ENCODE results near the gene AANAT.

The AANAT gene

DNA sequence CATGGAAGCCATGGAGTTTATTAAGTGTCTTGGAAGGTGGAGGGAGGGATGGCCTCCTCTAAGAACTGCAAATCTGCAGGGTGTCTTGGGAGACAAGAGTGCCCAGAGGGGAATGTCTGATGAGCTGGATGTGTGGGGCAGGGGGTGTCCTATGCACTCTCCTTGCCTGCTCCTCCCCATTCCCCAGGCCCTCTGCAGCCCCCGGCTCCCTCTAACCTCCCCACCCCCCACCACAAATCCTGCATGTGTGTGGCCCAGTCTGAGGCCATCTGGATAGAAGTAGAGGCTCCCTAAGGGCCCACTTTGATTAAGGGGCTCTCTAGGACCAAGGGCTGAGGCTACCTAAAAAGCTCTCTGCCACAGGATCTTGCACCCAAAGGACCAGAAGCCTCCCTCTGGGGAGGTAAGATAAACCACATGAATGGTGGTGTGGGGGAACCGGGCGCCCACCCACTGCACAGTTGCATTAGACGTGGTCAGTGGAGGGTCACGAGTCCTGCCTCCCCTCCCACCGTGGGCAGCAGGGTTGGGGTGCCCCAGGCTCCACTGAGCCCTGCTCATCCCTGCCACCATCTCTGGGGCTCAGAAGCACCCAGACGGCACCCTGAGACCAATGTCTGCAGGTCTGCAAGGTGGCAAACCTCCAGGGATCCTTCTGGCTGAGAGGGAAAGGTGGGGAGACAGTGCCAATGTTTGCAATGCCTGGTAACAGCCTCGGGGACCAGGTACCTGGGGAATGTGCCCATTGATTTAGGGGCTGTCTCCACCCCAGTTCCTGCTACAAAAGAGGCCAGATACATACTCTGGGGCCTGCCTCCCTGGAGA lies 618 bp downstream of the AANAT start:
- FAIRE-seq = no peak
- no peak for DNase-seq (ENCODE audit: insufficient read length, low spot score)

DNA sequence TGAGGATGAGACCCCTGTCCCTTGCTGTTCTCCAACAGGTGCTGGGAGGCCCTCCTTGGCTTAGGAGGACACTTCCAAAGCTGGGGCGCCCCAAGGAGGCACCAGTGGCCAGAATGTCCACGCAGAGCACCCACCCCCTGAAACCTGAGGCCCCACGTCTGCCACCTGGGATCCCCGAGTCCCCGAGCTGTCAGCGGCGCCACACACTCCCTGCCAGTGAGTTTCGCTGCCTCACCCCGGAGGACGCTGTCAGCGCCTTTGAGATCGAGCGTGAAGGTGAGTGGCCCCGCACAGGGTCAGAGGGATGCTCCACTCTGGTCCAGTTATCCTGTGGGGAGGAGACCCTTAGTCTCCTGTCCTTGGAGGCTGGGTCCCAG lies 1.2 kb downstream of the AANAT start:
- FAIRE-seq = no peak
- DNase-seq (ENCODE audit: insufficient read length, low spot score) = no peak

DNA sequence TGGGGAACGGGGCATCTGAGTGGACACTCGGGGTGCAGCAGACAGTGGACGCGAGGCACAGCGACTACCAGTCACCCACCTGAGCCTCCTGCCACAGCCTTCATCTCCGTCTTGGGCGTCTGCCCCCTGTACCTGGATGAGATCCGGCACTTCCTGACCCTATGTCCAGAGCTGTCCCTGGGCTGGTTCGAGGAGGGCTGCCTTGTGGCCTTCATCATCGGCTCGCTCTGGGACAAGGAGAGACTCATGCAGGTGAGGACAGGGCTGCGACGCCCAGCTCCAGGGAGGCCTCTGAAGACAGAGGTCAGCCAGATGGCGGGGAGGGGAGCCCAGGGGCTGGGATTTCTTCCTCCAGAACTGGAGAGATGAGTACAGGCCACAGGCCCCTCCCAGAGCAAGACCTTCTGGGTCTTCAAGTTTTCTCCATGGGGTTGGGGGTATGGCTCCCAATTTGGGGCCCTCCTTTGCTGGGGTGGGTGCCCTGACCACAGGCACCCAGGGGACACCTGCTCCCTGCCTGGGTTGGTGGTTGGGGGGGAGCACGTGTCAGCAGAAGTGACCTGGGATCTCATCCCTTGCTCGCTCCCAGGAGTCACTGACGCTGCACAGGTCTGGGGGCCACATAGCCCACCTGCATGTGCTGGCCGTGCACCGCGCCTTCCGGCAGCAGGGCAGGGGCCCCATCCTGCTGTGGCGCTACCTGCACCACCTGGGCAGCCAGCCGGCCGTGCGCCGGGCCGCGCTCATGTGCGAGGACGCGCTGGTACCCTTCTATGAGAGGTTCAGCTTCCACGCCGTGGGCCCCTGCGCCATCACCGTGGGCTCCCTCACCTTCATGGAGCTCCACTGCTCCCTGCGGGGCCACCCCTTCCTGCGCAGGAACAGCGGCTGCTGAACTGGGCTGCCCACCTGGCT lies 1.9 kb downstream of the AANAT start:
- no peak for DNase-seq (ENCODE audit: insufficient read length, low spot score)
- FAIRE-seq = no peak

DNA sequence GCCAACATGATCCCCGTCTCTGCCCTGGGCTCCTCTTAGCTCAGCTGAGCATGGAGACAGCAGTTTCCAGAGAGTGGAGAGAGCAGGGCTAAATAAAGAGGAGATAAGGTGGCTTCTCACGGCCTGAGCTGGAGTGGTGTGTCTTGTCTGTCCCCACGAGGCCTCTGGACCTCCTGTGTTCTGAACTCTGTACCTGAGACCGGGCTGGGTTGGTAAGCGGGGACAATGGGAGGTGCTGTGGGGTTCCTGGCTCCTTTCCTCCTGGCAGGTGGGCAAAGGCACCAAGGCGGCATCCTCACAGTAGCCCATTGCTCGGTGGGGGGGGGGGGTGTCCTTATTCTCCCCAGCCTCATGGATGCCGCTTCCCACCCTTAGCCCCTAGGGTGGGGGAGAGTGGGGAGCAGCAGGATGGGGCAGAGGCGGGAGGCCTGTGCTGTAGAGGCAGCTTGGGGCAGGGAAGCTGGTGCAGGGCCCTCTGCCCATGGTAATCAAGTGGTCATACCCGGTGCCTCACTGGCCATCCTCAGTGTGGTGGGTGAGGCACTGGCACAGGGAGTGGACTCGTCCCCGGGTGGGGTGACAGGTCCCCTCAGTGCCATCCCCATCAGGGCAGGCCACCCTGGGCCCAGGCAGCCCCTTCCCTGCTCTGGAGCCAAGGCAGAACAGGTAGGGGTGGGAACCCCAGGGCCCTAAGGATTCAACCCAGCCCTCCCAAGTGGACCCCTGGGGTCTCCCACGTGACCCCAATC lies 2.8 kb downstream of the AANAT start:
- DNase-seq (ENCODE audit: insufficient read length, low spot score) (no peak), FAIRE-seq (no peak)

DNA sequence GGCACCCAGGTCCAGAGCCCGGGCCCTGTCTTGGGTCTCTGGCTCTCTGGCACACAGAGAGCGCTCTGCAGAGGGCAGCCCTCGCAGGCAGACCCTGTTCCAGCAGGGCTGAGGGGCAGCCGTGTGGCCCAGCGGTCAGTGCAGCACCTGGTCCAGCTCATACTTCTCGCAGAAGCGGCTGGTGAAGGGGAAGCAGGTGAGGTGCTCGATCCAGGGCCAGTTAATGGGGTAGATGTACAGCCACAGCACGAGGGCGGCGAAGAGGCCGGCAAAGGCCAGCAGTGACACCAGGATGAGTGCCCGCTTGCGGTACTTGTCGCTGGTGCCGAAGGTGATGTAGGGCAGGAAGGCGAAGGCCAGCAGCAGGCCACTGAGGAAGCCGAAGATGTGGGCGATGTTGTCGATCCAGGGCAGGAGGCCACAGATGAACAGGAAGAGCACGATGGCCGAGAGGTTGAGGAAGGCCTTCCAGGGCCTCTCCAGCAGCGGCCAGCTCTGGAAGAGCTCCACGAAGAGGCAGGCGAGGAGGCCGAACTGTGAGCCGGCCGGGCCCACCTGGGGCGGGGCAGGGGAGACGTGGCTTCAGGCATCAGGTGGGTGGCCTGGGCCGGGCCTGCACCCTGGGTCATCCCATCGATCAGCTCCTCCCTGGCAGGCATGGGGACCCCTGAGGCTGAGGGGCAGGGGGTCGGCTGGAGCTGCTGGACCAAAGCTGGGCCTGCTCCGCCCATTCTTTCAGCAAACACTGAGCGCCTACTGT lies 4.3 kb downstream of the AANAT start:
- no peak for FAIRE-seq
- DNase-seq (ENCODE audit: insufficient read length, low spot score) = no peak

DNA sequence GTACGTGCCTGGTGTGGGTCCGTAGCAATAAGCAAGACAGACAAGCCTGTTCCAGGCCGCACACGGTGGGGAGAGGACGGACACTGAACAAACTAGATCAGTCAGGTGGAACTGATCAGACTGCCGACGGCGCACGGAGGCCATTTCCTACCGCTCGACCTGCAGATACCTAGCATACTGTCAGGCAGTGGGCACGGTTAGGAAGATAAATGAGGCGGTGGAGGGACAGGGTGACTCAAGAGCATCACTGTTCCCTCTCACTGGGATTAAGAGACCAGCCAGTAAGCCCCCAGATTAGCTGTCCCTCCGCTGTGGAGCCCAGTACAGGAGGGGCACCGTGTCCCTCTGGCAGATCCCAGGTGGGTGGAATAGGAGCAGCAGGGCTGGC lies 4.8 kb downstream of the AANAT start:
- DNase-seq (ENCODE audit: insufficient read length, low spot score) (no peak), FAIRE-seq (no peak)

DNA sequence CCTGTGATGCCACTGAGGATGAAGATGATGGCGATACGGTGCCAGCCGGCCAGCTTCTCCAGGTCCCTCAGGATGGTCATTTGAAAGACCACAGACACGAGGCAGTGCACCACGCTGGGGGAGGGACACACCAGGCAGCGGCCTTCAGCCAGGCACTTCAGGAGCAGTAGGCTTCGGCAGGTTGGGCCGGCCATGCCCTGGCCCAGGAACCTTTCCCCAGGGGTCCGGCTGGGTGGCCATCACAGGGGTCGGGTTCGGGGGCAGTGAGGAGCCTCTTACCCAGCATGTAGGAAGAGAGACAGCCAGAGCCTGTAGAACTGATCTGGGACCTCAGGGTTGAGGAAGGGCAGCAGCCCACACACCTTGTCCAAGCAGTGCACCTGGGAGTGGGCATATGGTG lies 5.3 kb downstream of the AANAT start:
- DNase-seq (ENCODE audit: insufficient read length, low spot score) (no peak), FAIRE-seq (no peak)

DNA sequence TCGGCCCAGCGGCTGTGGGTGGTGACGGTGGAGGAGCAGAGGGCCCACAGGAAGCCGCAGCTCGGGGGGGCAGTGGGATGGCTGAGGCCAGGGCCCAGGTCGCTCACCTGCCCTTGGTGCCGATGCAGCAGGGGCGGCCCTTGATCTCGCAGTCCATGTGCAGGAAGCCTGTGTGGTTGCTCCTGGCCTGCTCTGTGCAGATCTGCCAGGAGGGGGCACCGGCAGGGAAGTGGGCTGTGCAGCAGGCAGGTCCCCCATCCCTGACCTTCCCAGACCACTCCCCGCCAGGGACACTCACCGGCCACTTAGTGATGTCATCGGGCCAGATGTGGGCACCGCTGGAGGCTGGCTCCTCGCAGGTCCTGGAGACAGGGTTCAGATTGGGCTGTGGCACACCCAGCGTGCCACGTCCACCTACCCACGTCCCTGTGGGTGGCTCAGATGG lies 6.2 kb downstream of the AANAT start:
- DNase-seq (ENCODE audit: insufficient read length, low spot score) = no peak
- no peak for FAIRE-seq

DNA sequence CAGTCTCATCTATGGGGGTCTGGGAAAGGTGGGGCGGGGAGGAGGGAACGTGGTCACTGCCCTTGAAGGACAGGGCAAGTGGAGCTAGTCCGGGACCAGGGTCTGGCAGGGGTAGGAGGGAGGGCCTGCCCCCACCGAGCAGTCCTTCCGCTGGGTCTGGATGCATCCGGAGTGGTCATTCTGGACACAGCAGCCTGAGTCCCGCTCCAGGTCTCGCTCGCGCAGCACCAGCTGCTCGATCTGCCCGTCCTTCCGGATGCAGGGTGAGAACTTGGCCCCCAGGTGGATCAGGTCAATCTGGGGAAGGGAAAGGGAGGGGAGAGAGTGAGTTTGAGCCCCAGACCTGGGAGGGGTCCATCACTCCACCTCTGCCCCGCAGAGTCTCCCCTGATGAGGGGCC lies 6.8 kb downstream of the AANAT start:
- no peak for FAIRE-seq
- no peak for DNase-seq (ENCODE audit: insufficient read length, low spot score)

DNA sequence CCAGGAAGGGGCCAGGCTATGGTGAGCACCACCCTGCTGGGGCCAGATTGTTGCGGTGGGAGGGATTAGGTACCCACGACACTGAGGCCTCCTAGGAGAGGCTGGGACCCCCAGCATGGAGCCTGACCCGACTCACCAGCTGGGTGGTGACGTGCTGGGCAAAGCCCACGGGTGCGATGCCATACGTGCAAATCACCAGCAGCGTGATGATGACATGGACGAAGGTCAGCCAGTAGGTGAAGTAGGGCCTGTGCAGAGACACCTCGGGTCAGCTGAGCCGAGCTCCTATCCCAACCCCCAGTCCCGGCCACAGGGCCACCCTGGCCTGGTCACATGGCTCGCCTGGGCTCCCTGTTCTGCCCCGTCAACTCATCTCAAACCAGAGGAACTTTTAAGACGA lies 7.5 kb downstream of the AANAT start:
- FAIRE-seq = no peak
- DNase-seq (ENCODE audit: insufficient read length, low spot score) = no peak

DNA sequence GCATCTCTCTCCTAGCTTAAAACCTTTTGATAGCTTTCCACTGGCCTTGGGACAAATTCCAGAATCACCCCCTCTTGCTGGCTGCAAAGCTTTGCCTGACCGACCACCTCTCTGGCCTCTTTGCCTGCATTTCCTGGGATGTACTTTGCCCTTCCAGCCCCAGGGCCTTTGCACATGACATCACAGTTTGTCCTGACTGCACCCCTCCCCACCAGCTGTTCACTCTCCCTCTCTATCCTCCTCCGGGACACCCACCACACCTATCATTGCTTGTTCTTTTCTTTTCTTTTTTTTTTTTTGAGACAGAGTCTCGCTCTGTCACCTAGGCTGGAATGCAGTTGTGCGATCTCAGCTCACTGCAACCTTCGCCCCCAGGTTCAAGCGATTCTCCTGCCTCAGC lies 7.9 kb downstream of the AANAT start:
- no peak for FAIRE-seq
- no peak for DNase-seq (ENCODE audit: insufficient read length, low spot score)

DNA sequence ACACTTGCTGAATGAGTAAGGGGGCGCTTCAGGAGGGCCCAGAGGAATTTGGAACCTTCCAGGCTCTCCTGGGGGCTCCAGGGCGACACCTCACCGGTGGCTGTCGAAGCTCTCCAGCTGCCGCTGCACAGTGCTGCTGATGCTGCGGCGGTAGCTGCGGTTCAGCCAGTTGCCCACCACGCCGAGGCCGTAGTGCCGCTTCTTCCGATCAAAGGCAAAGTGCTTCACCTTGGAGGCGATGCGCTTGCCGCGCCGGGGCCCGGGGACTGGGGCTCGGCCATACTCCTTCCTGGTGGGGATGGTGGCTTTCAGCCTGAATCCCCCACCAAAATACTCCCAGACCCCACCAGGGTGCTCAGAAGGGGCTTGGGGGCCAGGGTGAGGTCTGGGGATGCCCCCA lies 9.3 kb downstream of the AANAT start:
- DNase-seq (ENCODE audit: insufficient read length, low spot score) (no peak), FAIRE-seq (no peak)

DNA sequence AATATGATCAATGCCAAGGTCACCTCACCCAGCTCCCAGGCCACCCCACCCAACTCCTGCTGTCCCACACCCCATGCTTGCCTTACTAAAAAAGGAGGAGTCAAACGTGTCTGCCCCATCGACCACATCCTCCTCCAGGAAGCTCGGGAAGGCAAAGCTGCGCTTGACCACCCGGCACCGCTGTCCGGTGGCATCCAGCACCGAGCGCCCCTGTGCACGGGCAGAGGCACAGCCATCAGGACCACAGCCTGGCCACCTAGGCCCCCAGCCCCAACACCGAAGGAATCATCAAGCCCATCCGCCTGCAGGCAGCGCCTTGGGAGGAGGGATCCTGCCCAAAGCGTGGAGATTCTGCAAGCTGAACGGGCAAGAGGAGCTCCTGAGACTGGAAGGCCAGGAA lies 10.2 kb downstream of the AANAT start:
- DNase-seq (ENCODE audit: insufficient read length, low spot score) (no peak), FAIRE-seq (no peak)

DNA sequence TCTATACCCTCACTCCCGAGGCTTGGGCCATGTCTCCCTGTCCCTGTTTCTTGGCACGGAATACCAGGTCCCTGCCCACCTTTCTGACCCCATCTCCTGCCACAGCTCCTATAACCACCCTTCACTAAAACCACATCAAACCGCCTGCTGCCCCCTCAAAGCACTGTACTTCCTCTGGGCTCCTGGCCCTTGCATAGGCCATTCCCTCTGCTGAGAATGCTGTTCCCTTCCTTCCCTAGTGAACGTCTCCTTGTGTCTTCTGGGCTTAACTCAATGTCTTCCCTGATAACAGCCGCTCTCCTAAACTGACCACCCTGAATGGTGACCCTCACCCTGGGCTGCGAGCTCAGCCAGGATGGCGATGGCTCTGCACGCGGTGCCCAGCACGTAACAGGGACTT lies 10.7 kb downstream of the AANAT start:
- DNase-seq (ENCODE audit: insufficient read length, low spot score) = no peak
- FAIRE-seq = no peak

DNA sequence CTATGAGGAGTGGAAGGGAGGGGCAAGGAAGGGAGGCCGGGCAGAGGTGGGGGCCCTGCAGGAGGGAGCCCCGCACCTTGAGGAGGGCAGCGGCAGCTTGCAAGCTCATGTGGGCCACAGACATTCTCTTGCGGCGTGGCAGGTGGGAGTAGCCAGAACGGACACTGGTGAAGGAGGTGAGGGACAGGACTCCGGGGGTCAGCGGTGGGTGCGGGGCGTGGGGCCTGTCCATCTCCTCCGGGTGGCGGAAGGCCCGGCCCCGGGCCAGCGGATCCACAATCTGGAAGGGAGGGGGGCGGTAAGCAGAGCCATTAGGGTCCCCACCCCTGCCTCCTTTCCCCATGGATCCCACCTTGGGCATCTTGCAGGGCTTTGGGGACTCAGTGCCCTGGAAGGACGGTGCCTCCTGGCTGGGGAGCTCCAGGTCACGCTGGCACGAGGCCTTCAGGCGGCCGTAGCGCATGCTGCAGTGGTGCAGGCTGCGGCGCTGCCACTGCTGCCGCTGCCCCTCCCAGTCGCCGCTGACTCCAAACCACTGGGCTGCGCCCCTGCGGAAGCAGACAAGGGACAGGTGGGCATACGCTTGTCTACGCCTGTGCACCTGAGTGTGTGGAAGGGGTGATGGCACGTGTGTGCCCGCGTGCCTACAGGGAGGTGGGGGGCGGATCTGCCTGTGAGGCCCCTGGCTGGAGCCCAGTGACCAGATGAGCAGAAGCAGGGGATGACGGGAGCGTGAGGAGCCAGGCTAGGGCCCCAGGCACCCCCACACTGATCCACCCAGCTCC lies 11.5 kb downstream of the AANAT start:
- no peak for FAIRE-seq

DNA sequence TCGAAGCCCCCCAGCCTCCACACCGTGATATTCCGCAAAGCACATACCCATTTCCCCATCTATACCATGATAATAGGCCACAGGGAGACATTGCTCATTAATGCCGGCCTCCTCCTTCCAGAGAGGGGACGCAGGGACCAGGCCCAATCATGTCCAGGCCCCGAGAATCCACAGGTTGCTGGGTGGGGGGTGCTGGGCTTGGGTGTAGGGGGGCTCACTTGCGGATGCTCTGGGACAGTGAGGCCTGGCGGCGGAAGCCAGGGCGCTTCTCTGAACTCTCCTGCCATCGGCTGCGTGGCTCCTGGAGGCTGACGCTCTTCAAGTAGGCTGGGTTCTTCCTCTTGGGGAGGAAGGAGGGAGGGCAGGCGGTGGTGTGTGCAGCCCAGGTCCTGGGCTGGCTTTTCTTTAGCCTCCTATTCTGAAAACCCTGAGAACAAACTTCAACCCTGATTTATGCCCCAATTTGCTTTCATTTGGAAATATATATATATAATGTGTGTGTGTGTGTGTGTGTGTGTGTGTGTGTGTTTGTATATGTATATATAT lies 12.2 kb downstream of the AANAT start:
- FAIRE-seq = peak; percentile 23

More for the DNA sequence above, 11.5 kb downstream of the AANAT start:
- no peak for DNase-seq (ENCODE audit: insufficient read length, low spot score)

DNA sequence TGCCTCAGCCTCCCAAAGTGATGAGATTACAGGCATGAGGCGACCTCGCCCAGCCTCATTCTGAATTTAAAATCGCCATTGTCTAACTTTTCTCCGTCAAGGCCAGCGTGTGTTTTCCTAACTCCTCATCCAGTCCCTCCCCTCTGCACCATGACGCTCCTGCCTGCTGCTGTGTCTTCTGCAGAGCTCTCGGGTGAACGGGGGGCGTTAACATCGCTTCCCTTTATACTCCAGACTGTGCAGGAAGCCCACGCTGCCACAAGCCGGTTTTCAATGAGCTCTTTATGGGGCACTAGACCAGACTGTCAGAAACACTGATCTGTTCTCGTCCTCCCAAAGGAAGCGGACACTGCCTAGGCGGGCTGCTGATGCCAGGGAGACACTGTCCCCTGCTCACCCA lies 13.2 kb downstream of the AANAT start:
- FAIRE-seq (no peak), DNase-seq (ENCODE audit: insufficient read length, low spot score) (no peak)

More for the DNA sequence above, 12.2 kb downstream of the AANAT start:
- DNase-seq (ENCODE audit: insufficient read length, low spot score) = no peak

DNA sequence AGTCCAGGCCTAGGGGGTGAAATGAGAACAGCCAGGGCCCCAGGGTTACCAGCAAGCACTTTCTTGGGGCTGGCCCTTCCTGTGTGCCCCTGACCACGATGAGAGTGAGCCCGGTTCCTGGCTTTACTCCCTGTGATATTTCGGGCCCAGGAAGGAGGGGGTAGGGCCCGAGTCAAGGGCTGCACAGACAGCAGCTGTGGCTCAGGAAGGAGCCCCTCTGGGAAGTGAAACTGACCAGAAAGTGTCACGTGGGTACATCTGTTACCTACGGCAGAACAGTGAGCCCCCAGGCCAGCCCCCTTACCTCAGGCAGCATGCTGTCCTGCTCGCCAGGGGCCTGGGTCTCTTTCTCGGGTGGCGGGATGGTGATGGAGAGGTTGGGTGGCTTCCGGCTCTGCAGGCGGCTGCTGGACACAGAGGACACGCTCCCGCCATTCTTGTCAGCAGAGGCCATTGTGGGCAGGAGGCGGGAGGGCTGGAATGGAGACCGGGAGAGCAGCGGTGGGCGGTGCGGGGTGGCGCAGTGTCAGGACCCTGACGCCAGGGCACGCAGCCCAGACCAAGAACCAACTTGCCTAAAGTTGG lies 13.8 kb downstream of the AANAT start:
- DNase-seq (ENCODE audit: insufficient read length, low spot score) (peak; percentile 91), FAIRE-seq (peak; percentile 100)

DNA sequence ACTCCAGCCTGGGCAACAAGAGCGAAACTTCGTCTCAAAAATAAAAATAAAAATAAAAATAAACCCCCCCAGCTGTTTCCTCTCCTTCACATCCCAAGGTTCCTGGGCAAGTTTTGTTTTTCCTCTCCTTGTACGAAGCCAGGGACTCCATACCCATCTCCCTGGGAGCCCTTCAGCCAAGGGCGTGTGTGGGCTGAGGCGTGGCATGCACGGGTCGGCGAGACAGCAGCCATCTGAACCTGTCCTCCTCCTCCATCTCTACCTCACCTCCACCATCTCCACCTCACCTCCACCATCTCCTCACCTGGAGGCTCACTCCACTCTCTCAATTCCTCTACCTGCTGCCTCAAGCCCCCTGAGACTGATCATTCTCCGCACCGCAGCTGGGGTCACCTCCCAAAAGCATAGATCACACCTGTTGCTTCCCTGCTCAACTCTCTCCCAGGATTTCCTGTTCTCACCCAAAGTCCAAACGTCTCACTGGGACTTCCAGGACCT lies 16.9 kb downstream of the AANAT start:
- FAIRE-seq (no peak), DNase-seq (ENCODE audit: insufficient read length, low spot score) (no peak)
